ENCODE data around the gene B3GAT2. TPM values are rescaled to one million over a fixed set of nuclear protein-coding genes. Genes with fewer than 3 reads are reported as not detected.

The B3GAT2 gene
- total RNA-seq, 2 donors from 2014 or later, result not detected

GRCh38 chr6:70847106-70848084 lies 109.5 kb downstream of the B3GAT2 start:
- ATAC-seq (no peak), DNase-seq (no peak)
- intact Hi-C loops (cut with DNase I), result no loop called here

DNA sequence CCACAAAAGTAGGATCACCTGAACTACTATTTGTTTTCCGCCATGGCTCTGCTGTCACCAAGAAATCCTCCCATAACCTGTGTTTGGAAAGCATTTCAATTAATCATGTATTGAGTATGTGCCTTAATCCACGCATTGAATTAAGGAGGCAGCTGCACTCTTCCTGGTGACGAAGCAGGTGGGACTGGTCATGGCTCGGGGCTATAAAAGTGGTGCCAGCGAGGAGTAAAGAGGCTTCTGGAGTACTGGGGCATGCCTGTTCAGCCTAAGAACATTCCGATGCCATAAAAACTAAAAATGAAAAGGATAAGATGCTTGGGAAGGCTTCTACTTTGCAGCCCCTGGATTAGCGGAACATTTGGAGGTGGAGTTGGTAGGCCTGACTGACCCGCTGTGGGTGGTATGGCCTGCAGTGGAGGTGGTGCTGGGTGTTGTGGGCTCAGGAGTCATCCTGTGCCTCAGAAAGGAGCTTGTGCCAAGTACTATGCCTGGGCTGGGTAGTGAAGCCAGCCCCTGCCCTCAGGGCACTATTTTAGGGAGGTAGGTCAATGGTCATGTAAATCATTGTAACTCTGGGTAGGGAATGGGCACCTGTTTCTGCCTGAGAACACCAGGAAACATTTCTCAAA lies 110.5 kb downstream of the B3GAT2 start:
- intact Hi-C loops (cut with DNase I), result no loop called here
- ATAC-seq, result no peak
- DNase-seq, result no peak

- intact Hi-C loops (cut with DNase I), result no loop called here
- ATAC-seq, result no peak
- DNase-seq, result no peak
Observed at GRCh38 chr6:70844301-70844700, 112.6 kb downstream of the B3GAT2 start.

DNA sequence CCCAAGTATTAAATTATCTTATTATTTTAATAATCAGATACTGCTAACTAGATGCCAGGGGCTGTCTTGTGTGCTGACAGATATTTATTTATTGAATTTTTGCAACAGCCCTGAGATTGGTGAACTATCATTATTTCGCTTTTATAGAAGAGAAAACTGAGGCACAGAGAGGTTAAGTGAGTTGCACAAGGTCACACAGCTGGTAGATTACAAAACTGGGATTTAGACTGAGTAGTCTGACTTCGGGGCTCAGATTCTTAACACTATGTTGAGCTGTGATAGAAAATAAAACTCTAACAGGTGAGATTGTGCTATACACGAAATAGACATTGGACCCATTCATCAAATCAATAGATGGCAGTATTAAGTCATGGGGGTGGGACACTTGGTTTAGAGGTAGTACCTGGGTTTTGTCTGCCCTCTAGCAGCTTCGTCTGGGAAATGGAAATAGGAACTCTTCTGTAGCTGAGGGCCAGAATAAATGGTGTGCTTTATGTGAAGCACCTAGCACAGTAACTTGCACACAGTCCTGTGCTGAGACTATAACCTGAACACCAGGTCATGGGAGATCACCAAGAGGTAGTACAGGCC lies 113.4 kb downstream of the B3GAT2 start:
- DNase-seq, result no peak
- no peak for ATAC-seq
- intact Hi-C loops (cut with DNase I), result no loop called here

- no peak for ATAC-seq
- DNase-seq, result no peak
- intact Hi-C loops (cut with DNase I), result no loop called here
Observed at GRCh38 chr6:70842541-70842940, 114.3 kb downstream of the B3GAT2 start.

DNA sequence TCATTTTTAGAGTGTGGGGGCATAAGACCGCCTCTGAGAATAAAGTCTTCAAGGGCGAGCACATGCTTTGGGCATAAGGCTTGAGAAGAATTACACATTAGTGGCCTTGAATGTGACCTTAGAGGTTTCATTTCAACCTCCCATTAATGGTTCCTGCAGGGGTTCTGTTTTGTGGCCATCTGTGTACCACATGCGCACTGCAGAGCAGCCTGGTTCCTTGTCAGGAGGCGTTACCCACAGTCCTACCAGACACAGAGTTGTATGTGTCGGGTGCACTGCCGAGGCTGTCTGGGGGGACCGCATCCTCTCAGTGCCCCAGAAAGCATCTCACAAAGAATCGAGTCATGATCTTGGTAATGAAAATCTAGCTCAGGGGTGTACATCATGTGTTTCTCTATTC lies 115.7 kb downstream of the B3GAT2 start:
- DNase-seq (no peak), ATAC-seq (no peak)
- intact Hi-C loops (cut with DNase I), result no loop called here

DNA sequence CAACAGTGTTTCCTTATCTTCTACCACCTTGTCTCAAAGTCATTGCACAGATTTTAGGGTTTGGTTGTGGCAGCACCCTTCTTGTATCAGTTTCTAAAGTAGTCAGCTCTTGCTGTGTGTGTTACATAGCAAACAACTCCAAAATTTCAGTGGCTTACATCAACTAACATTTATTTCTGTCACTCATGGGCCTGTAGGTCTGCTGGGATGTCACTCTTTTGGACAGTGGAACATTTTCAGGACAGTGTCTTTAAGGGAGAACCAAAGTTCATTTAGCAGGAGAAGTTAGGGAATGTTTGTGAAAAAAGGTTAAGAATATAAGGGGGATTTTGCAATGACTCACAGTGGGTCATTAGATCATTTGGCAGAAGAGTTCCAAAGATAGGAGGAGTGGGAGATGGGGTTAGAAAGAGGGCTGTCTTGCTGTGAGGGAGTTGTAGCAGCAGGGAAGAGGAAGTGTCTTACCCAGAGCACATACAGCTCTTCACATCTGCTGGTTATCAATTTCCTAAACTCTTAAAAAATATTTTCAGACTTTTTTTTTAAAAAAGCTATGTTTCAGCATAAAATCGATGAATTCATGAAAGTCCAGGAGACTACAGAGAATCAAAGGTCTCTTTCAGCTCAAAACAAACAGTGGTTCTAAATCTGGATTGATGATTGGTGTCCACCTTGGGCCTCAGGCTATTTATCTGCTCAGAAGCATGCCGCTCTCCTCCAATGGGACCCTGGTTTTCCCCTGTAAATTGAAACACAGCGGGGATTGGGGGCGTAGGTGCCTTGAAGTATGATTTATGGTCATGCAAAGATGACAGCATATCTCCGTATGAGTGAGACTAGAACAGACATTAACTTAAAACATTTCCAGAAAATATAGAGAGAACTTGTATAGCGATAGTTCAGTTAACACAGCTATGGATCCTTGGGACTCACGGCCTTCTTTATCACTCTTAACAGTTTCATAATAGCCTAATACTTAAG lies 117.3 kb downstream of the B3GAT2 start:
- DNase-seq (no peak), ATAC-seq (peak in 1 of 2 donors; percentile 30)
- intact Hi-C loops (cut with DNase I), result no loop called here

GRCh38 chr6:70838907-70839285 lies 118.0 kb downstream of the B3GAT2 start:
- DNase-seq, result no peak
- ATAC-seq, result no peak

DNA sequence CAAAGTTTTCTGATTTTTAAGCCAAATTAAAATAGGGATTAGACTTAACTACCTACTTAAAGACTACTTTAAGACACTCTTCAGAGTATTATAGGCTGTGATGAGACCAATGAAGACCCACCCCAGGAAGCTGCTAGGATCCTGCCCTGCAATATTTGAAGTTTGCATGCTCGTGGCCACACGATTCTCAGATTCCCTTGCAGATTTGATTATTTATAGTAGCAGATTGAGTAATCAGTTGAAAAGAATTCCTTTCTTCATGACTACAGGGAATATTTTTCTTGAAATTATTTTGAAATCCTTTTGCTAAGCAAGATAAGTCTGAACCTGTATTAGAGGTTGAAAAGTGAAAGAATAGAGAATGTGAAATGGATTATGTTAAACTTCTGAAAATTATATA lies 122.3 kb downstream of the B3GAT2 start:
- DNase-seq, result no peak
- intact Hi-C loops (cut with DNase I), result no loop called here
- ATAC-seq, result no peak

More at GRCh38 chr6:70838907-70839285, 118.0 kb downstream of the B3GAT2 start:
- intact Hi-C loops (cut with DNase I), result no loop called here

GRCh38 chr6:70831427-70831826 lies 125.4 kb downstream of the B3GAT2 start:
- DNase-seq (no peak), ATAC-seq (no peak)
- intact Hi-C loops (cut with DNase I), result no loop called here

DNA sequence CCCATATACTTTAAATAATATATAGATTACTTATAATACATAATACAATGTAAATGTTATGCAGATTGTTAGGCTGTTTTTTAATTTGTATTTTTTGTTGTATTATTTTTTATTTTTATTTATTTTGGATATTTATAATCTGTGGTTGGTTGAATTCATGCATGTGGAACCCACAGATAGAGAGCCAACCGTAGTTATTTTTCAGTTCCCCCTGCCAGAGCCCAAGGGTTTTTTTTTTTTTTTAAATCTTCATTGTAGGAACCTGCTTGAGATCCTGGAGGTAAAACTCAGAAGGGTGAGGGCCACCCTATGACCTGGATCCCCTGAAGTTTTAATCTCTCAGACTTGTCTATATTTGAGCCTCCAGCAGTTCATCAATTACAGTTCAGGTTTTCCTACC lies 133.2 kb downstream of the B3GAT2 start:
- ATAC-seq (no peak), DNase-seq (no peak)
- intact Hi-C loops (cut with DNase I), result no loop called here

DNA sequence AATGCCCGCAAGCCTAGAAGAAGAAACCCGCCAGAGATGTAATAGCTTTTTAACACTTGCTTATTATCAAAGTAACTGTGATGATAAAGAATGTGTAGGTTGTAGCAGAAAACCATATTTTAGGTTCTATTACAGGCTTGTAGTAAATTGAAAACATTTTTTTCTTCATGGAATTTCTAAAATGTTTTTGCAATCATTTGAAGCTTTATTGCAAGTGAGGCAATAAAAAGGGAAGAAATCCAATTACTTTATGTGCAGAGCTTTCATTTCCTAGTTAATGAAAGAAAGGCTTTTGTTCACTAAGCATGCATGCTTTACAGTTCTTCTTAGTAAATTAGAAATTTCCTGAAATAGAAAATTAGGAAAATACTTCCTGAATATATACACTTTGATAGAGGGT lies 135.1 kb downstream of the B3GAT2 start:
- no peak for DNase-seq
- intact Hi-C loops (cut with DNase I), result no loop called here
- no peak for ATAC-seq

GRCh38 chr6:70820778-70821177 lies 136.1 kb downstream of the B3GAT2 start:
- DNase-seq (no peak), ATAC-seq (no peak)
- intact Hi-C loops (cut with DNase I), result no loop called here

DNA sequence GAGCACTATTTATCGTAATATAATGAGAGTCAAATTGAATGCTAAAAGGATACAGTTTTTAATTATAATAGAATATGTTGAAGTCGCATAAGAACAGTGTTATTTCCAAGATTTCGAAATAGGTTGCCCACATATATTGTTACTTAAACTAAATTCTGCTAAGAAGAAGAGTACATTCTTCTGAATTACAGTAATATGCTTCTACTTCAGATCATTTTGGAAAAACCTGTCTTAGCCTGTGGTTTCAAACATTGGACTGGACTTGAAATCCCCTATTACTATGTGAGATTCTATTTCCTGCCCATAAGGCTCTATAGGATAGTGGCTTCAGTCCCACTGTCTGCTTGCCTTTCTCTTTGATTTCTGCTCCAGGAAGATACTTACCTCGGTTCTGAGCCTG lies 137.2 kb downstream of the B3GAT2 start:
- no peak for DNase-seq
- ATAC-seq, result no peak
- intact Hi-C loops (cut with DNase I), result no loop called here

GRCh38 chr6:70813885-70814284 lies 143.0 kb downstream of the B3GAT2 start:
- DNase-seq, result no peak
- intact Hi-C loops (cut with DNase I), result no loop called here
- peak; percentile 53 to 80 for ATAC-seq

GRCh38 chr6:70811788-70812187 lies 145.1 kb downstream of the B3GAT2 start:
- ATAC-seq, result no peak
- intact Hi-C loops (cut with DNase I), result no loop called here
- DNase-seq, result no peak

All from left cardiac atrium (tissue), 4 donors.